CD4-positive, alpha-beta T cell treated with Interleukin-4 for 4 hours (primary cell): ENCODE data around the gene PTPRD.
"Not testable (repeated sequence)": the region's sequence is repeated elsewhere in the genome, so short reads cannot be mapped to it uniquely, and the experiment has no call there.

Source experiments
- DNase-seq: peaks from one replicate; pipeline ENCODE4 v3.0.0-alpha.2; 2020

PTPRD gene

GRCh38 chr9:8946461-8946860, 1666.3 kb downstream of the PTPRD start:
- DNase-seq, result no peak

DNA sequence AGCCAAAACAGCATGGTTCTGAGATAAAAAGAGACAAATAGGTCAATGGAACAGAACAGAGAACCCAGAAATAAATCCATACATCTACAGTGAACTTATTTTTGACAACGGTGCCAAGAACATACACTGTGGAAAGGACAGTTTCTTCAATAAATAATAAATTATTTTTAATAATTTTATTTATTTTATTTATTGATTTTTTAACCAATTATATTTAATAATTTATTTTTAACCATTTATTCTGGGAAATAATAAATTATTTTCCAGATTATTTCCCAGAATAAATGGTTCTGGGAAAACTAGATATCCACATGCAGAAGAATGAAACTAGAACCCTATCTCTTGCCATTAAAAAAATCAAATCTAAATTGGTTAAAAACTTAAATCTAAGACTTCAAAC, 1669.4 kb downstream of the PTPRD start:
- no peak for DNase-seq

GRCh38 chr9:8940650-8941049, 1672.2 kb downstream of the PTPRD start:
- DNase-seq, result no peak

- no peak for DNase-seq
Measured at GRCh38 chr9:8926461-8926860, 1686.3 kb downstream of the PTPRD start.

GRCh38 chr9:8924562-8924961, 1688.2 kb downstream of the PTPRD start:
- DNase-seq, result no peak

- DNase-seq, result not testable (repeated sequence)
Measured at GRCh38 chr9:8920478-8921183, 1692.2 kb downstream of the PTPRD start.

DNA sequence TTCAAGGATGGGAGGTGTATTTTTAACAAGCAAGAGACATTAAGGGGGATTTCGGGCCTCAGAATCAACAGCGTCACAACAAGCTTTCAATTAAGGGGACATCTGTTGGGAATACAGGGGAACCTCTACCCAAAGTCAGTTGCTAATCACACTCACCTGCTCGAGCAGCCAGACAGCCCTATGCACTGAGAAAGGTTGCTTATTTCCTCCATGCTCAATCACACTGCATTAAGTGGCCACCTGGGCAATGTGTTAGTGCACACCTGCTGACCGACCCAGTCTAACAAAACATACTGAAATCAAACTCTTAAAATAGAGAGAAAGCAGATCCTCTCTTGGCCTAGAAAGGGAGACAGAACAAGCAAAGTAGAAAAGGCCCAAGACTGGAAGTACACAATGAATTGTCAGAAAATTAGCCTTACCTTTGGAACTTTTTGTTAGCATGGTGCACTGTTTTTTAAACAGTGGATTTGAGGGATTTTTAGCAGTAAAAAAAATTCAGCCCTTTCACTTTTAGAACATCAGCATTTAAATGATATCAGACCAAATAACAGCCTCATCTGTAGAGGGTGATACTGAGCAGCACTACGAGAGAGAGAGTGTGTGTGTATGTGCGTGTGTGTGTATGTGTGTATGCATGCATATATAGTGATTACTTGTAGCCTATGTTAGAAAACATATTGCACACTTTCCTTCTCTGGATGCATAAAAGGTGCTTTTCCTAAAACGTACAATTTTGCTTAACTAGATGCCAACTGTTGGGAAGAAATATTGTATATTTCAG, 1694.7 kb downstream of the PTPRD start:
- DNase-seq, result no peak

DNA sequence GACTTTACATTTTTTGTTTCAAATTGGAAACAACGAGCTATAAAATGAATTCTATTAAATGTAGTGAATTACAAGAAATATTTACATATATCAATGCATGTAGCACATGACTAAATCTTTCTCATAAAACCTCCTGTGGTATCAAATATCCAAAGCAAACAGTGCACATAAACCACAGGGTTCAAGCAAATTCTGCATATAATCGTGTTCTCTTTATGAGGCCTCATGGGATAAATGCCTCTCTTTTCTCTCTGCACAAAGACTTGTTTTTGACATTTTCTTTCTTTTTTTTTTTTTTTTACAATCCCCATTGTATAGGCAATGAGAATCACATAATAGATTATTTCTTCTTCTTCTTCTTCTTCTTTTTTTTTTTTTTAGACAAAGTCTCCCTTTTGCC, 1696.0 kb downstream of the PTPRD start:
- DNase-seq, result no peak

DNA sequence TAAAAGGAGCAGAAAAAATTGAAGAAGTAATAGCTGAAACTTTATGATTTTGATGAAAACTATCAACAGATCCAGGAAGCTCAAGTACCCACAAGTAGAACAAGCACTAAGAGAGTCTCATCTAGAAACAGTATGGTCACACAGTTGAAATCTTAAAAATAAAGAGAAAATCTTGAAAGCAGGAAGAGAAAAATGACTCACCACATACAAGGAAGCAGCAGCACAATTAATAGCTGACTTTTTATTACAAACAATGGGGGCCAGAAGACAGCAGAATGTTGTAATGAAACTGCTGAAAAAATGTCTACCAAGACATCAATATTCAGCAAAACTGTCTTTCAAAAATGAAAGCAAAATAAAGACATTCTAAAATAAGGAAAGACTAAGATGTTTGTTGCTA, 1704.9 kb downstream of the PTPRD start:
- no peak for DNase-seq

GRCh38 chr9:8905731-8906130, 1707.1 kb downstream of the PTPRD start:
- DNase-seq, result no peak

DNA sequence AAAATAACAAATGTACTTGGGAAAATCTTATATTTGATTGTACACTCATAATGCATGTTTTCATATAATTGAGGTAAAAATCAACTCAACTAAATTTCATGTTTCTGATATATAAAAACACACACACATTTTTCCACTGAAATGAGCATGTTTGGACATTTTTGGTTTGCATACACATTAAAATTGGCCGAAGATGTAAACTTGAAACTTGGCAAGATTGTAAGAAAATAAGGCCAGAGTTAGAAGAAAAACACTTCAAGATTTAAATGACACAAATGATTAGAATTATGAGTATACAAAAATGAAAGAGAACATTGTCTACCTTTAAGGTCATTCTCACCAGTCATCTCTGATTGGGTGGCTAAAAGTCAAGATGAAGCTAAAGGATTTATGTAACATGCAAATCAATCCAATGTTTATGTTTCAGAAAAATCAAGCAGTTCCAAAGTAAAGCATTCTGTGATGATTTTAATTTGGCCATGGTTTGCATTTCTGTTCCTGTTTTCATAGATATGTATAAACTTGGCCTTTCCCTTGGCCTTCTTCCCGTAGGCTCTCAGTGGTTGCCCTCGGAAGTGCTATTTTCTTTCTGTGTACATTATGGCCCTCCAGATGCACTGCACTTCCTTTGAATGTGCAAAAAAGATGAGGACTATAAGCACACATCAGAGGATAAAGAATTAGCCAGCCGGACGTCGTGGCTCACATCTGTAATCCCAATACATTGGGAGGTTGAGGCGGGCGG, 1707.9 kb downstream of the PTPRD start:
- no peak for DNase-seq

DNA sequence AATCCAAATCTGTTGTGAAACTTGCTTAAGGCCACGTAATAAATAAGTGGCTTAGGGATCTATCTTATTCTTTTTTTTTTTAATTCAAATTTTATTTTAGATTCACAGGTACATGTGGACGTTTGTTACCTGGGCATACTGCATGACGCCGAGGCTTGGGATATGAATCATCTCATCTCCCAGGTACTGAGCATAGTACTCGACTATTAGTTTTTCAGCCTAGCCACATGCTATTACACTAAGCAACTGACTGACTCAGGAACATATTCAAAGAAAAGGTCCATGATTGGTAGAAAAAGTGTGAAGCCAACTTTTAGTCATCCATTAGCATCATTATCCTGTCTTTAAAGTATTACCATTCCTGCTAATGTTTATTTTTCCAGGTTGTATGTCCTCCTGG, 1709.7 kb downstream of the PTPRD start:
- no peak for DNase-seq

DNA sequence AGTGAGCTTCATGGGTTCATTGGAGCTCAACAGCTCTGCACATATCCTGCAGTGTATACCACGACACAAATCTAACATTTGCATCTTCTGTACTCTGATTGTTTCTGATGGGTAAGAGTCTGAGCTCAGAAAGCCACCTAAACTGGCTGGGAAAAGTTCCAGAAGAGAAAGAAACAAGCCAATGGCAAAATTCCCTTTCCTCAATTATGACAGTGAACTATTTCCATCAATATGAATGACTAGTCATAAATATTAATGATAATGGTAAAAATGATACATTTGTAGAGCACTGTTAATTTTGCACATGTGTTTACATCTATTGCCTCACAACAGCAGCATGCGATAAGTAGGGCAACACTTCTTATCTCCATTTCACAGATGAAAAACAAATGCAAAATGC, 1711.7 kb downstream of the PTPRD start:
- DNase-seq, result no peak

GRCh38 chr9:8899511-8899910, 1713.3 kb downstream of the PTPRD start:
- no peak for DNase-seq

DNA sequence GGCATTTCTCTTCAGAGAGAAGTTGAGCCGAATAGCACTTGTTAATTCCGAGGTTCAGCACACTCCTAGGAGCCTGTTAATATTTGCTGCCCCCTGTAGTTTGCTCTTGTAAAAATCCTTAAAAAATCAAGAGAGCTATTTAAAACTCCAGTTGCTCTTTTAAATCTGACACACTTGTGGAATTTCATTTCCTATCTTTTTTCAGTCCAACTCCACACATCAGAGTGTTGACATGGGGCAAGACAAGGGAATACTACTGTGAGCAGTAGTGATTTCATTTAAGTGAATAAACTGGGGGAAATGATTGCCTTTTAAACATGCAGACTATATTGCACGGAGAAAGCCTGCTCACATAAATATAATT, 1717.0 kb downstream of the PTPRD start:
- no peak for DNase-seq

DNA sequence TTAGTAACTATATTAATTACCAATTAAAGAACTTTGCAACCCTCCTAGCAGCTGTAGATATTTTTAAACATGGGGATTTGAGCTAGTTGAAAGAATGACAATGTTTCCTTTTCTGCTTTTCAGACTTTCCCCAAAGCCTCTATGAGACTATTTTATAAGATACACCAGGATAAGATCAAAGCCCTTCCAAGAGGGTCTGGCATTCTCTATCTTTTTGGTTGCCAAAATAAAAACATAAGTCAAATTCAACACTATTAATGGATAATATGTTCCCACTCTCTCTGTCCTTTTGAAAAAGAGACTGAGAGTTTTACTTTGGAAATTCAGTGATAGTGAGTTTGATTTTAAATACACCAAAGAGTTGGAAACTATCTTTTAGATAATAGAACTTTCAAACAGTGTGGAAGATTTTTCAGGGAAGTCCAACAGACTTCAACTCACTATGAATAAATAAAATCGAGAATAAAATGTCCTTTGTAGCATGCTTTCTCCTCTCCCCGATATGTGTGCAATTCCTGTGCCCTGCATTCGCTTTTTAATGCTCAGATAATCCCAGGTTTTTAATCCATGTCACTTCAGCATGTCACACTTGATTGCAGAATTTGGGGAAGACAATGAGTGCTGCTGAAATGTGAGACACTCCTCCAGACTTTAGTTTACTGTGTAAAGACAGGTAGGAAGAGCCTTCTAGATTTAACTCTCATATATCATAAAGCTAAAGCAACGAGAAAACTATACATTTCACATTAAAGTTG, 1717.5 kb downstream of the PTPRD start:
- DNase-seq, result no peak

GRCh38 chr9:8890695-8891094, 1722.1 kb downstream of the PTPRD start:
- no peak for DNase-seq

- no peak for DNase-seq
Measured at GRCh38 chr9:8889100-8889499, 1723.7 kb downstream of the PTPRD start.

- DNase-seq, result no peak
Measured at GRCh38 chr9:8888591-8888990, 1724.2 kb downstream of the PTPRD start.

- DNase-seq, result no peak
Measured at GRCh38 chr9:8887369-8887768, 1725.4 kb downstream of the PTPRD start.

DNA sequence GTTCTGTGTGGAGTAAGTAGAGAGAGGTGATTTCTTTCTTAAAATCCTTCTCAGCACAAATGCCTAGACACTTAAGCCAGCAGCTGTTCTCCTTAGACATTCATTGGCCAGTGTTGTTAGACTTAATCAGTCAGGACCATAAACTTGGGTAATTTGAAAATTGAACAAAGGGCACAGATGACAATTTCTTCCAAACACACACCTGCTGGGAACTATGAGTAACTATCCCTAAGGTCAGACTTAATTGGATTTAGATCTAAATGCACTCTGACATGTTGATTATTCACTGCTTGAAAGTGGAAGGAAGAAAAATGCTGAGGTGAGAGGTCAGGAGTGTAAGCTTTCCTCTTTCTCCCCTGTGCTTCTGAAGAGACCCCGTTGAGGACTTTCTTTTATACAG, 1729.5 kb downstream of the PTPRD start:
- DNase-seq, result no peak

DNA sequence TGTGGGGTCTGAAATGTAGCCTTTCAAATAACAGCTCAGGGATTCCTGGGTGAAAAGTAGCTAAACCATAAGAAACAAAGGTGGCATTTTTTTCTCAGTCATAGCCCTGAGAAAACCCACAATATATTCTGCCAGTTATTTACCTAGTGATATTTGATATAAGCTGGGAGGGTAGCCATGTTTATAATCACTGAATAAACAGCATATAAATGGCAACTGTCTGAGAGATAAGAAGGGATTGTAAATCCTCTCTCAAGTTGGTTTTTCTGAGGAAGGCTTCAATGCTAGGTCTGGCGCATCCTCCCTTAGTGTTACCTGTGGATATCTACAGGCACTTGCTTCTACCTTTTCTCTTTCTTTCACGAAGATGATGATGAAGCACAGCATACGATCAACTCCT, 1732.7 kb downstream of the PTPRD start:
- no peak for DNase-seq

GRCh38 chr9:8879284-8879683, 1733.5 kb downstream of the PTPRD start:
- DNase-seq, result no peak
